H9 (cell line): Measurements from ENCODE around the gene PKP1. TPM values are rescaled to one million over a fixed set of nuclear protein-coding genes. Genes with fewer than 3 reads are reported as not detected.
A peak's percentile ranks its signal among the peaks of the same experiment; 100 is the strongest.

ENCODE experiments used
- DNase-seq: peaks from one replicate; pipeline ENCODE4 v3.0.0-alpha.2; 2017
- H2AFZ ChIP-seq: one replicate; pipeline ENCODE4 v1.6.1; 2013; ENCODE audit warnings: mild to moderate bottlenecking, low read length, control low read depth, moderate library complexity
- H2AK5ac ChIP-seq: 2 replicates; pipeline ENCODE4 v1.6.1; 2013; ENCODE audit warnings: low read length, control low read depth, mixed read lengths; ENCODE audit not compliant: insufficient read length
- H2BK120ac ChIP-seq: one replicate; pipeline ENCODE4 v1.6.1; 2013; ENCODE audit warnings: low read depth, mild to moderate bottlenecking, low read length, control low read depth, inconsistent platforms; ENCODE audit not compliant: poor library complexity, severe bottlenecking
- H2BK12ac ChIP-seq: 2 replicates; pipeline ENCODE4 v1.6.1; 2013; ENCODE audit warnings: low read length, control low read depth, mixed read lengths, low read depth; ENCODE audit not compliant: insufficient read length
- H2BK15ac ChIP-seq: 2 replicates; pipeline ENCODE4 v1.6.1; 2013; ENCODE audit warnings: low read depth, low read length, control low read depth
- H2BK20ac ChIP-seq: one replicate; pipeline ENCODE4 v1.6.1; 2013; ENCODE audit warnings: low read depth, mild to moderate bottlenecking, low read length, control low read depth, inconsistent platforms; ENCODE audit not compliant: poor library complexity, severe bottlenecking
- H2BK5ac ChIP-seq: 2 replicates; pipeline ENCODE4 v1.6.1; 2013; ENCODE audit warnings: low read length, control low read depth, mixed read lengths; ENCODE audit not compliant: insufficient read length
- H3K14ac ChIP-seq: 2 replicates; pipeline ENCODE4 v1.6.1; 2013; ENCODE audit warnings: low read length, control low read depth; ENCODE audit not compliant: insufficient read depth
- H3K18ac ChIP-seq: 2 replicates; pipeline ENCODE4 v1.6.1; 2013; ENCODE audit warnings: low read depth, mild to moderate bottlenecking, mixed read lengths, low read length, control low read depth; ENCODE audit not compliant: insufficient read length
- H3K23ac ChIP-seq: 2 replicates; pipeline ENCODE4 v1.6.1; 2013; ENCODE audit warnings: low read length, control low read depth, mixed read lengths, low read depth; ENCODE audit not compliant: insufficient read length
- H3K23me2 ChIP-seq: 2 replicates; pipeline ENCODE4 v1.6.1; 2013; ENCODE audit warnings: low read depth, mild to moderate bottlenecking, mixed read lengths, low read length, control low read depth; ENCODE audit not compliant: insufficient read length, poor library complexity, severe bottlenecking
- H3K27ac ChIP-seq: 2 replicates; pipeline ENCODE4 v1.5.1; 2013; ENCODE audit warnings: low read length, control low read depth, mixed read lengths, low read depth; ENCODE audit not compliant: insufficient read length
- H3K27me3 ChIP-seq: 2 replicates; pipeline ENCODE4 v1.6.1; 2013; ENCODE audit warnings: low read length, control low read depth, inconsistent platforms; ENCODE audit not compliant: insufficient read depth
- H3K4ac ChIP-seq: 2 replicates; pipeline ENCODE4 v1.6.1; 2013; ENCODE audit warnings: low read depth, mild to moderate bottlenecking, control low read depth, inconsistent platforms, low read length, moderate library complexity
- H3K4me1 ChIP-seq: 2 replicates; pipeline ENCODE4 v1.6.1; 2013; ENCODE audit warnings: low read length, control low read depth, inconsistent platforms; ENCODE audit not compliant: insufficient read depth
- H3K4me2 ChIP-seq: 2 replicates; pipeline ENCODE4 v1.6.1; 2013; ENCODE audit warnings: low read length, control low read depth, mixed read lengths; ENCODE audit not compliant: insufficient read length, insufficient read depth
- H3K56ac ChIP-seq: 2 replicates; pipeline ENCODE4 v1.6.1; 2013; ENCODE audit warnings: low read depth, mild to moderate bottlenecking, mixed read lengths, low read length, control low read depth; ENCODE audit not compliant: insufficient read length
- H3K79me1 ChIP-seq: 2 replicates; pipeline ENCODE4 v1.6.1; 2013; ENCODE audit warnings: low read depth, mild to moderate bottlenecking, moderate library complexity, low read length, control low read depth, inconsistent platforms; ENCODE audit not compliant: insufficient read depth, poor library complexity, severe bottlenecking
- H3K79me2 ChIP-seq: 2 replicates; pipeline ENCODE4 v1.6.1; 2013; ENCODE audit warnings: low read length, control low read depth, inconsistent platforms; ENCODE audit not compliant: insufficient read depth
- H3K9ac ChIP-seq: 2 replicates; pipeline ENCODE4 v1.6.1; 2013; ENCODE audit warnings: low read length, control low read depth, mixed read lengths; ENCODE audit not compliant: insufficient read length; ENCODE audit errors: extremely low read depth
- H3K9me3 ChIP-seq: one replicate; pipeline ENCODE4 v1.6.1; 2013; ENCODE audit warnings: low read depth, low read length, inconsistent platforms; ENCODE audit not compliant: control insufficient read depth
- H3T11ph ChIP-seq: one replicate; pipeline ENCODE4 v1.6.1; 2013; ENCODE audit warnings: mild to moderate bottlenecking, low read length, control low read depth, inconsistent platforms
- H4K20me1 ChIP-seq: one replicate; pipeline ENCODE4 v1.6.1; 2013; ENCODE audit not compliant: control insufficient read depth, insufficient read length, insufficient read depth
- H4K5ac ChIP-seq: 2 replicates; pipeline ENCODE4 v1.6.1; 2013; ENCODE audit warnings: low read depth, mild to moderate bottlenecking, mixed read lengths, low read length, control low read depth; ENCODE audit not compliant: insufficient read length
- H4K8ac ChIP-seq: replicated peaks from 2 replicates; pipeline ENCODE4 v1.6.1; 2013; ENCODE audit warnings: low read length, control low read depth, mixed read lengths, low read depth; ENCODE audit not compliant: insufficient read length
- H4K91ac ChIP-seq: 2 replicates; pipeline ENCODE4 v1.6.1; 2013; ENCODE audit warnings: low read depth, mild to moderate bottlenecking, moderate library complexity, mixed read lengths, low read length, control low read depth; ENCODE audit not compliant: insufficient read length
- H3K27ac Mint-ChIP-seq, 3 experiments: 2 replicates in 2 of 3; 3 replicates in 1 of 3; pipeline ENCODE4 v1.8.0; 2020 to 2021; ENCODE audit warnings: mixed read lengths in 3 of 3, mild to moderate bottlenecking in 1 of 3, moderate library complexity in 1 of 3
- H3K27me3 Mint-ChIP-seq: 2 replicates; pipeline ENCODE4 v1.8.0; 2021; ENCODE audit warnings: low read depth, mild to moderate bottlenecking, moderate library complexity, mixed read lengths
- H3K36me3 Mint-ChIP-seq, 3 experiments: 2 replicates in 2 of 3; 3 replicates in 1 of 3; pipeline ENCODE4 v1.8.0; 2020 to 2021; ENCODE audit warnings: low read depth in 3 of 3, mixed read lengths in 3 of 3; ENCODE audit not compliant: insufficient read depth in 1 of 3
- H3K4me1 Mint-ChIP-seq, 2 experiments: 2 replicates each; pipeline ENCODE4 v1.8.0; 2020; ENCODE audit warnings: mixed read lengths in 2 of 2
- H3K4me3 Mint-ChIP-seq, 2 experiments: 2 replicates in 1 of 2; 3 replicates in 1 of 2; pipeline ENCODE4 v1.8.0; 2020 to 2021; ENCODE audit warnings: mild to moderate bottlenecking in 2 of 2, mixed read lengths in 2 of 2, moderate library complexity in 1 of 2
- H3K9me3 Mint-ChIP-seq, 2 experiments: 2 replicates in 1 of 2; 3 replicates in 1 of 2; pipeline ENCODE4 v1.8.0; 2020; ENCODE audit warnings: mild to moderate bottlenecking in 2 of 2, mixed read lengths in 2 of 2, moderate library complexity in 1 of 2
- CTCF ChIP-seq: fragments of 200-600 bp; sonication (generic); conservative IDR thresholded peaks from 3 replicates; pipeline ENCODE4 v1.8.0; 2021; ENCODE audit warnings: antibody characterized with exemption, mild to moderate bottlenecking
- WGBS: extraction: QIAGEN DNeasy Blood & Tissue Kit; methylation state at CpG from one replicate; pipeline ENCODE4 v1.1.7; 2013; ENCODE audit warnings: missing lambda C conversion rate, low lambda C conversion rate, mixed read lengths; ENCODE audit not compliant: insufficient read length; ENCODE audit errors: extremely low coverage; 5-methylcytosine and 5-hydroxymethylcytosine counted together
- total RNA-seq: library from RNA; stranded (reverse); gene quantifications from 2 replicates; pipeline ENCODE4 v1.2.1, GENCODE V29; 2021

The PKP1 gene
- total RNA-seq, 1 experiment from 2014 or later = 0.09 TPM

- no peak for TF ChIP-seq CTCF
- Histone ChIP-seq H2BK20ac (no peak overlapping the region), H3K4ac (no peak overlapping the region), H3K23ac (no peak overlapping the region), H2BK12ac (no peak overlapping the region), H2BK15ac (no peak overlapping the region), H3K18ac (no peak overlapping the region), H4K20me1 (no peaks in the 10 kb centered on the region), H3K79me1 (no peaks in the 10 kb centered on the region), H3K27ac (no peak overlapping the region), H3T11ph (no peak overlapping the region), H3K4me1 (no peaks in the 10 kb centered on the region), H3K4me2 (no peak overlapping the region), H4K8ac (no peak overlapping the region), H4K91ac (no peak overlapping the region), H3K27me3 (no peaks in the 10 kb centered on the region; the same call in 1 of the 2 replicates), H3K9ac (no peak overlapping the region), H3K14ac (no peak overlapping the region), H3K9me3 (no peaks in the 10 kb centered on the region), H4K5ac (no peak overlapping the region), H2AK5ac (no peak overlapping the region), H2BK120ac (no peak overlapping the region), H2BK5ac (no peak overlapping the region), H2AFZ (no peak overlapping the region), H3K23me2 (no peaks in the 10 kb centered on the region), H3K56ac (no peak overlapping the region), H3K79me2 (no peaks in the 10 kb centered on the region)
- WGBS = no CpG with 5 or more reads among the region's 4 CpGs
- DNase-seq = no peak
- peak overlapping the region in 1 of 3 experiments; percentile 61; a peak in 1 of 7 replicates for H3K27ac Mint-ChIP-seq
- no peaks in the 10 kb centered on the region for H3K36me3 Mint-ChIP-seq
- H3K4me1 Mint-ChIP-seq = peaks cover 11 to 16% of the 10 kb centered on the region in 2 experiments
- no peak overlapping the region for H3K4me3 Mint-ChIP-seq
- H3K27me3 Mint-ChIP-seq = peaks cover 18% of the 10 kb centered on the region
- no peaks in the 10 kb centered on the region for H3K9me3 Mint-ChIP-seq
These were observed 5.9 kb upstream of the PKP1 start for GRCh38 chr1:201277441-201277840.
